Trophoblast cell (in vitro differentiated cells and primary cell): Measurements from ENCODE around the gene ADRB2.

Experiments used
- DNase-seq, 2 donors: peaks; one replicate each; pipeline ENCODE4 v3.0.0-alpha.2; 2016
- H2AFZ ChIP-seq: 2 replicates; pipeline ENCODE4 v1.6.1; 2013; ENCODE audit warnings: low read length, moderate library complexity, mild to moderate bottlenecking; ENCODE audit not compliant: insufficient read depth, poor library complexity
- H2AK5ac ChIP-seq: 2 replicates; pipeline ENCODE4 v1.6.1; 2013; ENCODE audit warnings: mild to moderate bottlenecking, low read length
- H2BK120ac ChIP-seq: 2 replicates; pipeline ENCODE4 v1.6.1; 2013; ENCODE audit warnings: low read length, mild to moderate bottlenecking, moderate library complexity; ENCODE audit not compliant: insufficient read depth, poor library complexity
- H2BK12ac ChIP-seq: 2 replicates; pipeline ENCODE4 v1.6.1; 2013; ENCODE audit warnings: mild to moderate bottlenecking, low read length, moderate library complexity
- H2BK5ac ChIP-seq: 2 replicates; pipeline ENCODE4 v1.6.1; 2013; ENCODE audit warnings: low read length, low read depth, moderate library complexity, mild to moderate bottlenecking; ENCODE audit not compliant: poor library complexity
- H3K14ac ChIP-seq: 2 replicates; pipeline ENCODE4 v1.6.1; 2013; ENCODE audit warnings: mild to moderate bottlenecking, low read length
- H3K18ac ChIP-seq: 2 replicates; pipeline ENCODE4 v1.6.1; 2013; ENCODE audit warnings: mild to moderate bottlenecking, low read length
- H3K23ac ChIP-seq: 2 replicates; pipeline ENCODE4 v1.6.1; 2013; ENCODE audit warnings: low read length
- H3K27ac ChIP-seq: 2 replicates; pipeline ENCODE4 v1.5.1; 2013; ENCODE audit warnings: low read depth, mild to moderate bottlenecking, inconsistent platforms, low read length, moderate library complexity
- H3K27me3 ChIP-seq: 2 replicates; pipeline ENCODE4 v1.6.1; 2013; ENCODE audit warnings: inconsistent platforms, mild to moderate bottlenecking, low read length, moderate library complexity; ENCODE audit not compliant: insufficient read depth
- H3K36me3 ChIP-seq, 2 experiments: 1 replicate in 1 of 2; 2 replicates in 1 of 2; pipeline ENCODE4 v1.6.1; 2013; ENCODE audit warnings: low read length in 2 of 2, mild to moderate bottlenecking in 2 of 2, moderate library complexity in 1 of 2; ENCODE audit not compliant: insufficient read depth in 2 of 2, control insufficient read depth in 1 of 2
- H3K4ac ChIP-seq: 2 replicates; pipeline ENCODE4 v1.6.1; 2013; ENCODE audit warnings: low read depth, mild to moderate bottlenecking, low read length, moderate library complexity
- H3K4me1 ChIP-seq, 2 experiments: 1 replicate in 1 of 2; 2 replicates in 1 of 2; pipeline ENCODE4 v1.6.1; 2013; ENCODE audit warnings: low read length in 2 of 2, mild to moderate bottlenecking in 2 of 2, moderate library complexity in 1 of 2; ENCODE audit not compliant: insufficient read depth in 2 of 2, control insufficient read depth in 1 of 2
- H3K4me2 ChIP-seq: 2 replicates; pipeline ENCODE4 v1.6.1; 2013; ENCODE audit warnings: inconsistent platforms, mild to moderate bottlenecking, low read length, moderate library complexity
- H3K4me3 ChIP-seq: 2 replicates; pipeline ENCODE4 v1.5.1; 2013; ENCODE audit warnings: mild to moderate bottlenecking, low read depth, low read length, inconsistent platforms
- H3K79me1 ChIP-seq: one replicate; pipeline ENCODE4 v1.6.1; 2013; ENCODE audit warnings: low read length
- H3K79me2 ChIP-seq: 2 replicates; pipeline ENCODE4 v1.6.1; 2013; ENCODE audit warnings: low read length, mild to moderate bottlenecking; ENCODE audit not compliant: control insufficient read depth, insufficient read depth, poor library complexity
- H3K9ac ChIP-seq: 2 replicates; pipeline ENCODE4 v1.6.1; 2013; ENCODE audit warnings: mild to moderate bottlenecking, low read length
- H3K9me3 ChIP-seq: 2 replicates; pipeline ENCODE4 v1.6.1; 2013; ENCODE audit warnings: low read depth, mild to moderate bottlenecking, control low read depth, inconsistent platforms, low read length; ENCODE audit not compliant: insufficient read depth
- H4K12ac ChIP-seq: 2 replicates; pipeline ENCODE4 v1.6.1; 2013; ENCODE audit warnings: low read depth, mild to moderate bottlenecking, low read length, moderate library complexity
- H4K8ac ChIP-seq: 2 replicates; pipeline ENCODE4 v1.6.1; 2013; ENCODE audit warnings: low read depth, mild to moderate bottlenecking, low read length, moderate library complexity
- H4K91ac ChIP-seq: one replicate; pipeline ENCODE4 v1.6.1; 2013; ENCODE audit warnings: low read depth, mild to moderate bottlenecking, low read length, moderate library complexity
- WGBS: extraction: QIAGEN DNeasy Blood & Tissue Kit; methylation state at CpG from one replicate; pipeline ENCODE4 v1.1.7; 2013; ENCODE audit warnings: missing lambda C conversion rate; ENCODE audit not compliant: insufficient read length, insufficient coverage; ENCODE audit errors: extremely low coverage; 5-methylcytosine and 5-hydroxymethylcytosine counted together

The ADRB2 gene

GRCh38 chr5:148833925-148834324 lies 7.5 kb downstream of the ADRB2 start:
- no peaks in the 10 kb centered on the region for H3K79me2 ChIP-seq
- no peaks in the 10 kb centered on the region for H3K79me1 ChIP-seq
- H2BK120ac ChIP-seq = no peak overlapping the region
- H3K4me1 ChIP-seq = no peaks in the 10 kb centered on the region
- no peak overlapping the region for H2AK5ac ChIP-seq
- H3K4me2 ChIP-seq = no peak overlapping the region
- no peak overlapping the region for H3K23ac ChIP-seq
- no peak overlapping the region for H3K27ac ChIP-seq
- no peak overlapping the region for H4K12ac ChIP-seq
- no peak overlapping the region for H3K9ac ChIP-seq
- H3K4me3 ChIP-seq = no peak overlapping the region
- H3K36me3 ChIP-seq = no peaks in the 10 kb centered on the region
- H2BK12ac ChIP-seq = no peak overlapping the region
- no CpG with 5 or more reads among the region's 2 CpGs for WGBS
- H3K27me3 ChIP-seq = peaks cover 2% of the 10 kb centered on the region
- no peaks in the 10 kb centered on the region for H3K9me3 ChIP-seq
- no peak overlapping the region for H3K4ac ChIP-seq
- no peak for DNase-seq
- no peak overlapping the region for H2BK5ac ChIP-seq
- H3K14ac ChIP-seq = no peak overlapping the region
- H4K8ac ChIP-seq = no peak overlapping the region
- no peak overlapping the region for H2AFZ ChIP-seq
- no peak overlapping the region for H4K91ac ChIP-seq
- no peak overlapping the region for H3K18ac ChIP-seq

GRCh38 chr5:148834689-148835088 lies 8.3 kb downstream of the ADRB2 start:
- Histone ChIP-seq H3K79me1 (no peaks in the 10 kb centered on the region), H3K4ac (no peak overlapping the region), H3K27me3 (peaks cover 2% of the 10 kb centered on the region), H2AFZ (no peak overlapping the region), H4K8ac (no peak overlapping the region), H3K79me2 (no peaks in the 10 kb centered on the region), H3K4me1 (no peaks in the 10 kb centered on the region), H3K36me3 (no peaks in the 10 kb centered on the region), H3K23ac (no peak overlapping the region), H3K14ac (no peak overlapping the region), H3K4me2 (no peak overlapping the region), H3K18ac (no peak overlapping the region), H2BK120ac (no peak overlapping the region), H4K12ac (no peak overlapping the region), H2AK5ac (no peak overlapping the region), H4K91ac (no peak overlapping the region), H3K9ac (no peak overlapping the region), H3K4me3 (no peak overlapping the region), H2BK5ac (no peak overlapping the region), H3K9me3 (no peaks in the 10 kb centered on the region), H3K27ac (no peak overlapping the region), H2BK12ac (no peak overlapping the region)
- WGBS = no CpG with 5 or more reads among the region's 4 CpGs
- DNase-seq = no peak

- Histone ChIP-seq H3K9ac (no peak overlapping the region), H2BK12ac (no peak overlapping the region), H4K8ac (no peak overlapping the region), H3K4me3 (no peak overlapping the region), H3K79me2 (no peaks in the 10 kb centered on the region), H3K9me3 (no peaks in the 10 kb centered on the region), H2AK5ac (no peak overlapping the region), H3K23ac (no peak overlapping the region), H4K91ac (no peak overlapping the region), H3K36me3 (no peaks in the 10 kb centered on the region), H3K18ac (no peak overlapping the region), H3K4me2 (no peak overlapping the region), H2AFZ (no peak overlapping the region), H3K4me1 (no peaks in the 10 kb centered on the region), H3K27me3 (peaks cover 2% of the 10 kb centered on the region), H2BK5ac (no peak overlapping the region), H4K12ac (no peak overlapping the region), H3K4ac (no peak overlapping the region), H3K79me1 (no peaks in the 10 kb centered on the region), H3K14ac (no peak overlapping the region), H3K27ac (no peak overlapping the region), H2BK120ac (no peak overlapping the region)
- no CpG with 5 or more reads among the region's 11 CpGs for WGBS
- DNase-seq = no peak
Observed at GRCh38 chr5:148836272-148837250, 10.2 kb downstream of the ADRB2 start.

- no peak overlapping the region for H3K4me3 ChIP-seq
Observed at GRCh38 chr5:148837383-148837782, 11.0 kb downstream of the ADRB2 start.

More at GRCh38 chr5:148837383-148837782, 11.0 kb downstream of the ADRB2 start:
- H2BK12ac ChIP-seq = no peak overlapping the region
- H3K27me3 ChIP-seq = no peaks in the 10 kb centered on the region
- H3K9ac ChIP-seq = no peak overlapping the region
- H3K4me1 ChIP-seq = no peaks in the 10 kb centered on the region
- no peaks in the 10 kb centered on the region for H3K79me2 ChIP-seq
- no peak overlapping the region for H3K18ac ChIP-seq
- no peak overlapping the region for H2AK5ac ChIP-seq
- no peaks in the 10 kb centered on the region for H3K36me3 ChIP-seq
- no peak overlapping the region for H3K27ac ChIP-seq
- H4K8ac ChIP-seq = no peak overlapping the region
- no peak overlapping the region for H3K14ac ChIP-seq
- no peak for DNase-seq
- no peak overlapping the region for H3K23ac ChIP-seq
- H2AFZ ChIP-seq = no peak overlapping the region
- no peaks in the 10 kb centered on the region for H3K79me1 ChIP-seq
- no peak overlapping the region for H4K12ac ChIP-seq
- no peak overlapping the region for H3K4me2 ChIP-seq
- H3K4ac ChIP-seq = no peak overlapping the region
- H4K91ac ChIP-seq = no peak overlapping the region
- no peak overlapping the region for H2BK5ac ChIP-seq
- no peak overlapping the region for H2BK120ac ChIP-seq
- H3K9me3 ChIP-seq = no peaks in the 10 kb centered on the region
- no CpG with 5 or more reads among the region's 3 CpGs for WGBS
